Measurements from ENCODE around the gene SULT6B1. TPM values are rescaled to one million over a fixed set of nuclear protein-coding genes. Genes with fewer than 3 reads are reported as not detected.

Gene SULT6B1
- total and polyA plus RNA-seq, 11 donors: not detected

- DNase-seq: no peak
- Histone ChIP-seq H3K4me1 (no peaks in the 10 kb centered on the region), H3K27ac (no peak overlapping the region), H3K36me3 (no peaks in the 10 kb centered on the region), H3K4me3 (no peak overlapping the region), H3K9me3 (no peaks in the 10 kb centered on the region), H3K27me3 (peaks cover 0 to 4% (median 0%) of the 10 kb centered on the region in 9 donors)
- ATAC-seq: no peak
- intact Hi-C loops (cut with DNase I): no loop called here
- 55 to 65% (median 59%) methylated on average over 4 of the region's 4 CpGs for WGBS, 4 donors
- TF ChIP-seq POLR2A (IDR thresholded peaks at IDR 0.05) (no peak), CTCF (IDR thresholded peaks at IDR 0.05) (no peak)
These were observed 8.3 kb downstream of the SULT6B1 start for GRCh38 chr2:37180006-37180639.

GRCh38 chr2:37173741-37174140 lies 14.7 kb downstream of the SULT6B1 start:
- Histone ChIP-seq H3K27me3 (no peaks in the 10 kb centered on the region), H3K4me1 (no peaks in the 10 kb centered on the region), H3K27ac (no peak overlapping the region), H3K4me3 (no peak overlapping the region), H3K9me3 (no peaks in the 10 kb centered on the region), H3K36me3 (no peaks in the 10 kb centered on the region)
- WGBS, 4 donors: 65 to 90% (median 82%) methylated on average over 1 of the region's 1 CpG
- TF ChIP-seq POLR2A (IDR thresholded peaks at IDR 0.05) (no peak), CTCF (IDR thresholded peaks at IDR 0.05) (no peak)
- no peak for ATAC-seq
- intact Hi-C loops (cut with DNase I): loop anchor here in 2 of 10 donors (10.0 kb wide), 2 partner anchors 711 to 721 kb away; no protein-coding TSS in a partner anchor
- DNase-seq: no peak

GRCh38 chr2:37171624-37171950 lies 16.9 kb downstream of the SULT6B1 start:
- intact Hi-C loops (cut with DNase I): loop anchor here in 2 of 10 donors (10.0 kb wide), 2 partner anchors 713 to 723 kb away; no protein-coding TSS in a partner anchor
- H3K4me1 ChIP-seq: no peaks in the 10 kb centered on the region
- no peaks in the 10 kb centered on the region for H3K36me3 ChIP-seq
- H3K27me3 ChIP-seq: no peaks in the 10 kb centered on the region
- ATAC-seq (no peak), DNase-seq (no peak)
- no peak overlapping the region for H3K4me3 ChIP-seq
- H3K27ac ChIP-seq: no peak overlapping the region
- H3K9me3 ChIP-seq: no peaks in the 10 kb centered on the region
- TF ChIP-seq CTCF (IDR thresholded peaks at IDR 0.05) (no peak), POLR2A (IDR thresholded peaks at IDR 0.05) (no peak)

- no peaks in the 10 kb centered on the region for H3K4me1 ChIP-seq
- no peaks in the 10 kb centered on the region for H3K27me3 ChIP-seq
- ATAC-seq (peak in 3 of 4 donors; percentile 59 to 83 (median 66)), DNase-seq (no peak)
- no peak overlapping the region for H3K27ac ChIP-seq
- TF ChIP-seq CTCF (IDR thresholded peaks at IDR 0.05) (peak; percentile 48 to 74 (median 65)), POLR2A (IDR thresholded peaks at IDR 0.05) (no peak)
- WGBS, 4 donors: 47 to 59% (median 56%) methylated on average over 17 of the region's 17 CpGs
- intact Hi-C loops (cut with DNase I): loop anchor here in 2 of 10 donors (10.0 kb wide), 2 partner anchors 186 to 1106 kb away; no protein-coding TSS in a partner anchor
- H3K4me3 ChIP-seq: no peak overlapping the region
- H3K9me3 ChIP-seq: peaks cover 0 to 23% (median 9%) of the 10 kb centered on the region in 12 donors
- no peaks in the 10 kb centered on the region for H3K36me3 ChIP-seq
These were observed 20.1 kb downstream of the SULT6B1 start for GRCh38 chr2:37168217-37168981.

All from heart left ventricle (tissue), 16 donors.